ENCODE data around the gene CLEC4G.

- TF ChIP-seq KDM1A (IDR thresholded peaks at IDR 0.05; ENCODE audit: borderline replicate concordance, low read length) (no peak), JUN (IDR thresholded peaks at IDR 0.05; ENCODE audit: low read depth, low read length) (no peak), BRCA1 (IDR thresholded peaks at IDR 0.05; ENCODE audit: low read depth, low read length) (no peak), SP1 (IDR thresholded peaks at IDR 0.05; ENCODE audit: low read depth, low read length) (no peak), POLR2A (IDR thresholded peaks at IDR 0.05; ENCODE audit: control extremely low read depth in 1 of 2, low read depth in 2 of 2, low read length in 2 of 2) (no peak), EP300 (IDR thresholded peaks at IDR 0.05; ENCODE audit: borderline replicate concordance in 1 of 2, low read depth in 2 of 2, low read length in 2 of 2) (no peak), CTCF (IDR thresholded peaks at IDR 0.05; ENCODE audit: control extremely low read depth in 1 of 3, insufficient read depth in 1 of 3, low read depth in 1 of 3, low read length in 3 of 3) (no peak), RBBP5 (IDR thresholded peaks at IDR 0.05; ENCODE audit: borderline replicate concordance, low read depth, low read length) (no peak), ASH2L (IDR thresholded peaks at IDR 0.05; ENCODE audit: low read length) (no peak), GABPA (IDR thresholded peaks at IDR 0.05; ENCODE audit: borderline replicate concordance, insufficient read depth, low read length) (no peak)
Measured at GRCh38 chr19:7722231-7722651, 9.7 kb downstream of the CLEC4G start.

All from H1 (cell line).